ENCODE results near the gene JDP2. TPM values are rescaled to one million over a fixed set of nuclear protein-coding genes. Genes with fewer than 3 reads are reported as not detected.

Gene JDP2
- total and polyA plus RNA-seq, 2 of the 4 experiments (the other 2 are of a cell fraction) = 35.7 to 38.4 TPM

DNA sequence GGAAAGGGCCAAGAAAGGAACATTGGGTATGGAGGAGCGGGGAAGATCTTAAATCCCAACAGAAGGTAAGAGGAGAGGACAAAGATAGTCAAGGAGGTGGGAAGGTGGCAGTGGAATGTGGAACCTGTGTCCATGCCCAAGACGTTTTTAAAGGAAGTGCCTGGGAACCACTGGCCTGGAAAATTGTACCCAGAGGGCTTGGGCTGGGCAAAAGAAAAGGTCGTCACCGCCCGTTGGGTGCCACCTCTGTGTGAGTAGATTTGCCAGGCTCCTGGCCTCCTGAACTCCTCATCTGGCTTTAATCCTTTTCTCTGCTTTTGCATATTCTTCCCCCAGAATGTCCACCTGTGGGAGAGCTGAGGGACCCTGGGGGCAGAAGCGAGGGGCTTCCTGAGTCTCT, 32.6 kb downstream of the JDP2 start:
- H3K27ac ChIP-seq (ENCODE audit: insufficient read depth, low read length) = no peak overlapping the region
- no peak overlapping the region for H3K18ac ChIP-seq (ENCODE audit: low read depth, low read length)
- H4K8ac ChIP-seq (ENCODE audit: low read depth in 2 of 2, low read length in 2 of 2) = no peak overlapping the region
- H3K9me3 ChIP-seq (ENCODE audit: control insufficient read depth, insufficient read depth, low read length) = no peaks in the 10 kb centered on the region
- H3K14ac ChIP-seq (replicated peaks; ENCODE audit: low read depth, low read length) = no peak overlapping the region
- WGBS, 2 experiments (ENCODE audit: extremely low coverage in 2 of 2, insufficient read length in 1 of 2) = no CpG with 5 or more reads among the region's 6 CpGs
- H3K4me1 ChIP-seq (ENCODE audit: control insufficient read depth, insufficient read depth, low read length) = peaks cover 31% of the 10 kb centered on the region
- no peak overlapping the region for H3K4me2 ChIP-seq (ENCODE audit: low read depth, low read length)
- no peak overlapping the region for H2BK20ac ChIP-seq (ENCODE audit: low read depth, low read length)
- H3K4ac ChIP-seq (ENCODE audit: low read depth, low read length) = no peak overlapping the region
- TF ChIP-seq BHLHE40 (IDR thresholded peaks at IDR 0.05; ENCODE audit: low read depth, low read length) = no peak
- TF ChIP-seq, protein P1, sequence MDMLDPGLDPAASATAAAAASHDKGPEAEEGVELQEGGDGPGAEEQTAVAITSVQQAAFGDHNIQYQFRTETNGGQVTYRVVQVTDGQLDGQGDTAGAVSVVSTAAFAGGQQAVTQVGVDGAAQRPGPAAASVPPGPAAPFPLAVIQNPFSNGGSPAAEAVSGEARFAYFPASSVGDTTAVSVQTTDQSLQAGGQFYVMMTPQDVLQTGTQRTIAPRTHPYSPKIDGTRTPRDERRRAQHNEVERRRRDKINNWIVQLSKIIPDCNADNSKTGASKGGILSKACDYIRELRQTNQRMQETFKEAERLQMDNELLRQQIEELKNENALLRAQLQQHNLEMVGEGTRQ (IDR thresholded peaks at IDR 0.05; ENCODE audit: low read depth, low read length) = no peak
- no peak for TF ChIP-seq RAD21 (IDR thresholded peaks at IDR 0.05; ENCODE audit: low read length)
- TF ChIP-seq MXI1 (IDR thresholded peaks at IDR 0.05; ENCODE audit: borderline replicate concordance, low read depth, low read length) = no peak
- no peak for TF ChIP-seq RCOR1 (IDR thresholded peaks at IDR 0.05; ENCODE audit: insufficient replicate concordance, low read length)
- TF ChIP-seq CEBPB (IDR thresholded peaks at IDR 0.05; ENCODE audit: low read depth, low read length) = no peak
- TF ChIP-seq, protein P2, sequence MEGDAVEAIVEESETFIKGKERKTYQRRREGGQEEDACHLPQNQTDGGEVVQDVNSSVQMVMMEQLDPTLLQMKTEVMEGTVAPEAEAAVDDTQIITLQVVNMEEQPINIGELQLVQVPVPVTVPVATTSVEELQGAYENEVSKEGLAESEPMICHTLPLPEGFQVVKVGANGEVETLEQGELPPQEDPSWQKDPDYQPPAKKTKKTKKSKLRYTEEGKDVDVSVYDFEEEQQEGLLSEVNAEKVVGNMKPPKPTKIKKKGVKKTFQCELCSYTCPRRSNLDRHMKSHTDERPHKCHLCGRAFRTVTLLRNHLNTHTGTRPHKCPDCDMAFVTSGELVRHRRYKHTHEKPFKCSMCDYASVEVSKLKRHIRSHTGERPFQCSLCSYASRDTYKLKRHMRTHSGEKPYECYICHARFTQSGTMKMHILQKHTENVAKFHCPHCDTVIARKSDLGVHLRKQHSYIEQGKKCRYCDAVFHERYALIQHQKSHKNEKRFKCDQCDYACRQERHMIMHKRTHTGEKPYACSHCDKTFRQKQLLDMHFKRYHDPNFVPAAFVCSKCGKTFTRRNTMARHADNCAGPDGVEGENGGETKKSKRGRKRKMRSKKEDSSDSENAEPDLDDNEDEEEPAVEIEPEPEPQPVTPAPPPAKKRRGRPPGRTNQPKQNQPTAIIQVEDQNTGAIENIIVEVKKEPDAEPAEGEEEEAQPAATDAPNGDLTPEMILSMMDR (conservative IDR thresholded peaks at IDR 0.05; ENCODE audit: low read depth, low read length) = no peak
- no peak overlapping the region for H3K4me3 ChIP-seq (ENCODE audit: insufficient read depth, low read depth, low read length)
- H3K9ac ChIP-seq (ENCODE audit: low read depth, low read length) = no peak overlapping the region
- peaks cover 39 to 91% of the 10 kb centered on the region in 2 experiments; a peak in 3 of 4 replicates for H3K79me1 ChIP-seq (ENCODE audit: low read depth in 1 of 2, low read length in 2 of 2)
- H2AFZ ChIP-seq (replicated peaks; ENCODE audit: low read length, poor library complexity) = no peak overlapping the region
- H2BK120ac ChIP-seq (ENCODE audit: low read depth, low read length) = no peak overlapping the region
- intact Hi-C loops (cut with micrococcal nuclease) (no loop called here), dilution Hi-C loops (cut with HindIII; ENCODE audit: low sequenced_read_pairs, unreplicated experiment) (no loop called here), in situ Hi-C loops (cut with MboI; ENCODE audit: low sequenced_read_pairs) (no loop called here)
- no peak overlapping the region for H2BK15ac ChIP-seq (ENCODE audit: low read depth, low read length)
- no TSS peak for BruUV-seq (replicated peaks)
- peaks cover 91% of the 10 kb centered on the region for H4K20me1 ChIP-seq (ENCODE audit: insufficient read depth, low read length)
- CTCF ChIA-PET = no interaction called here
- no peak overlapping the region for H2BK5ac ChIP-seq (ENCODE audit: low read depth, low read length, poor library complexity, severe bottlenecking)
- POLR2A ChIA-PET (ENCODE audit: unreplicated experiment) = no interaction called here
- no peak overlapping the region for H4K91ac ChIP-seq (ENCODE audit: insufficient read depth, low read depth, low read length)
- H3K27me3 ChIP-seq (ENCODE audit: control insufficient read depth, insufficient read depth, low read length) = no peaks in the 10 kb centered on the region
- H3K23ac ChIP-seq (ENCODE audit: low read depth, low read length) = no peak overlapping the region
- no peak overlapping the region for H2AK5ac ChIP-seq (ENCODE audit: low read depth, low read length)
- no peak overlapping the region for H2AK9ac ChIP-seq (replicated peaks; ENCODE audit: low read depth, low read length, poor library complexity)
- peaks cover 52% of the 10 kb centered on the region for H3K36me3 ChIP-seq (ENCODE audit: control insufficient read depth, insufficient read depth, low read length)
- DNase-seq (no peak), ATAC-seq (ENCODE audit: low read depth) (no peak)
- H4K5ac ChIP-seq (ENCODE audit: low read depth, low read length) = no peak overlapping the region
- no peak overlapping the region for H3K56ac ChIP-seq (ENCODE audit: extremely low read depth, insufficient read depth, low read length)
- H3K9me1 ChIP-seq (ENCODE audit: insufficient read depth, low read length) = peaks cover 42% of the 10 kb centered on the region
